Measurements from ENCODE around the gene ARFIP1.

GRCh38 chr4:152824561-152824960 lies 44.8 kb downstream of the ARFIP1 start:
- TF ChIP-seq RFX5 (IDR thresholded peaks at IDR 0.05; ENCODE audit: borderline replicate concordance, low read depth, low read length): no peak
- no peak for TF ChIP-seq RAD21 (IDR thresholded peaks at IDR 0.05 in 1 of 2, conservative IDR thresholded peaks at IDR 0.05 in 1 of 2; ENCODE audit: low read depth in 2 of 2, low read length in 2 of 2)
- TF ChIP-seq CTCF (IDR thresholded peaks at IDR 0.05; ENCODE audit: control extremely low read depth in 1 of 3, insufficient read depth in 1 of 3, low read depth in 1 of 3, low read length in 3 of 3): no peak
- no peak for TF ChIP-seq EZH2 (IDR thresholded peaks at IDR 0.05; ENCODE audit: low read depth, low read length, severe bottlenecking)
- no peak for TF ChIP-seq CEBPB (IDR thresholded peaks at IDR 0.05; ENCODE audit: low read depth, low read length)
- TF ChIP-seq, protein P1, sequence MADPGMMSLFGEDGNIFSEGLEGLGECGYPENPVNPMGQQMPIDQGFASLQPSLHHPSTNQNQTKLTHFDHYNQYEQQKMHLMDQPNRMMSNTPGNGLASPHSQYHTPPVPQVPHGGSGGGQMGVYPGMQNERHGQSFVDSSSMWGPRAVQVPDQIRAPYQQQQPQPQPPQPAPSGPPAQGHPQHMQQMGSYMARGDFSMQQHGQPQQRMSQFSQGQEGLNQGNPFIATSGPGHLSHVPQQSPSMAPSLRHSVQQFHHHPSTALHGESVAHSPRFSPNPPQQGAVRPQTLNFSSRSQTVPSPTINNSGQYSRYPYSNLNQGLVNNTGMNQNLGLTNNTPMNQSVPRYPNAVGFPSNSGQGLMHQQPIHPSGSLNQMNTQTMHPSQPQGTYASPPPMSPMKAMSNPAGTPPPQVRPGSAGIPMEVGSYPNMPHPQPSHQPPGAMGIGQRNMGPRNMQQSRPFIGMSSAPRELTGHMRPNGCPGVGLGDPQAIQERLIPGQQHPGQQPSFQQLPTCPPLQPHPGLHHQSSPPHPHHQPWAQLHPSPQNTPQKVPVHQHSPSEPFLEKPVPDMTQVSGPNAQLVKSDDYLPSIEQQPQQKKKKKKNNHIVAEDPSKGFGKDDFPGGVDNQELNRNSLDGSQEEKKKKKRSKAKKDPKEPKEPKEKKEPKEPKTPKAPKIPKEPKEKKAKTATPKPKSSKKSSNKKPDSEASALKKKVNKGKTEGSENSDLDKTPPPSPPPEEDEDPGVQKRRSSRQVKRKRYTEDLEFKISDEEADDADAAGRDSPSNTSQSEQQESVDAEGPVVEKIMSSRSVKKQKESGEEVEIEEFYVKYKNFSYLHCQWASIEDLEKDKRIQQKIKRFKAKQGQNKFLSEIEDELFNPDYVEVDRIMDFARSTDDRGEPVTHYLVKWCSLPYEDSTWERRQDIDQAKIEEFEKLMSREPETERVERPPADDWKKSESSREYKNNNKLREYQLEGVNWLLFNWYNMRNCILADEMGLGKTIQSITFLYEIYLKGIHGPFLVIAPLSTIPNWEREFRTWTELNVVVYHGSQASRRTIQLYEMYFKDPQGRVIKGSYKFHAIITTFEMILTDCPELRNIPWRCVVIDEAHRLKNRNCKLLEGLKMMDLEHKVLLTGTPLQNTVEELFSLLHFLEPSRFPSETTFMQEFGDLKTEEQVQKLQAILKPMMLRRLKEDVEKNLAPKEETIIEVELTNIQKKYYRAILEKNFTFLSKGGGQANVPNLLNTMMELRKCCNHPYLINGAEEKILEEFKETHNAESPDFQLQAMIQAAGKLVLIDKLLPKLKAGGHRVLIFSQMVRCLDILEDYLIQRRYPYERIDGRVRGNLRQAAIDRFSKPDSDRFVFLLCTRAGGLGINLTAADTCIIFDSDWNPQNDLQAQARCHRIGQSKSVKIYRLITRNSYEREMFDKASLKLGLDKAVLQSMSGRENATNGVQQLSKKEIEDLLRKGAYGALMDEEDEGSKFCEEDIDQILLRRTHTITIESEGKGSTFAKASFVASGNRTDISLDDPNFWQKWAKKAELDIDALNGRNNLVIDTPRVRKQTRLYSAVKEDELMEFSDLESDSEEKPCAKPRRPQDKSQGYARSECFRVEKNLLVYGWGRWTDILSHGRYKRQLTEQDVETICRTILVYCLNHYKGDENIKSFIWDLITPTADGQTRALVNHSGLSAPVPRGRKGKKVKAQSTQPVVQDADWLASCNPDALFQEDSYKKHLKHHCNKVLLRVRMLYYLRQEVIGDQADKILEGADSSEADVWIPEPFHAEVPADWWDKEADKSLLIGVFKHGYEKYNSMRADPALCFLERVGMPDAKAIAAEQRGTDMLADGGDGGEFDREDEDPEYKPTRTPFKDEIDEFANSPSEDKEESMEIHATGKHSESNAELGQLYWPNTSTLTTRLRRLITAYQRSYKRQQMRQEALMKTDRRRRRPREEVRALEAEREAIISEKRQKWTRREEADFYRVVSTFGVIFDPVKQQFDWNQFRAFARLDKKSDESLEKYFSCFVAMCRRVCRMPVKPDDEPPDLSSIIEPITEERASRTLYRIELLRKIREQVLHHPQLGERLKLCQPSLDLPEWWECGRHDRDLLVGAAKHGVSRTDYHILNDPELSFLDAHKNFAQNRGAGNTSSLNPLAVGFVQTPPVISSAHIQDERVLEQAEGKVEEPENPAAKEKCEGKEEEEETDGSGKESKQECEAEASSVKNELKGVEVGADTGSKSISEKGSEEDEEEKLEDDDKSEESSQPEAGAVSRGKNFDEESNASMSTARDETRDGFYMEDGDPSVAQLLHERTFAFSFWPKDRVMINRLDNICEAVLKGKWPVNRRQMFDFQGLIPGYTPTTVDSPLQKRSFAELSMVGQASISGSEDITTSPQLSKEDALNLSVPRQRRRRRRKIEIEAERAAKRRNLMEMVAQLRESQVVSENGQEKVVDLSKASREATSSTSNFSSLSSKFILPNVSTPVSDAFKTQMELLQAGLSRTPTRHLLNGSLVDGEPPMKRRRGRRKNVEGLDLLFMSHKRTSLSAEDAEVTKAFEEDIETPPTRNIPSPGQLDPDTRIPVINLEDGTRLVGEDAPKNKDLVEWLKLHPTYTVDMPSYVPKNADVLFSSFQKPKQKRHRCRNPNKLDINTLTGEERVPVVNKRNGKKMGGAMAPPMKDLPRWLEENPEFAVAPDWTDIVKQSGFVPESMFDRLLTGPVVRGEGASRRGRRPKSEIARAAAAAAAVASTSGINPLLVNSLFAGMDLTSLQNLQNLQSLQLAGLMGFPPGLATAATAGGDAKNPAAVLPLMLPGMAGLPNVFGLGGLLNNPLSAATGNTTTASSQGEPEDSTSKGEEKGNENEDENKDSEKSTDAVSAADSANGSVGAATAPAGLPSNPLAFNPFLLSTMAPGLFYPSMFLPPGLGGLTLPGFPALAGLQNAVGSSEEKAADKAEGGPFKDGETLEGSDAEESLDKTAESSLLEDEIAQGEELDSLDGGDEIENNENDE (IDR thresholded peaks at IDR 0.05; ENCODE audit: insufficient replicate concordance, low read length): no peak
- TF ChIP-seq POLR2AphosphoS5 (IDR thresholded peaks at IDR 0.05; ENCODE audit: low read depth, low read length): no peak
- TF ChIP-seq SP1 (IDR thresholded peaks at IDR 0.05; ENCODE audit: low read depth, low read length): no peak
- TF ChIP-seq, protein P2, sequence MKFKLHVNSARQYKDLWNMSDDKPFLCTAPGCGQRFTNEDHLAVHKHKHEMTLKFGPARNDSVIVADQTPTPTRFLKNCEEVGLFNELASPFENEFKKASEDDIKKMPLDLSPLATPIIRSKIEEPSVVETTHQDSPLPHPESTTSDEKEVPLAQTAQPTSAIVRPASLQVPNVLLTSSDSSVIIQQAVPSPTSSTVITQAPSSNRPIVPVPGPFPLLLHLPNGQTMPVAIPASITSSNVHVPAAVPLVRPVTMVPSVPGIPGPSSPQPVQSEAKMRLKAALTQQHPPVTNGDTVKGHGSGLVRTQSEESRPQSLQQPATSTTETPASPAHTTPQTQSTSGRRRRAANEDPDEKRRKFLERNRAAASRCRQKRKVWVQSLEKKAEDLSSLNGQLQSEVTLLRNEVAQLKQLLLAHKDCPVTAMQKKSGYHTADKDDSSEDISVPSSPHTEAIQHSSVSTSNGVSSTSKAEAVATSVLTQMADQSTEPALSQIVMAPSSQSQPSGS (IDR thresholded peaks at IDR 0.05; ENCODE audit: low read length): no peak
- TF ChIP-seq FOSL1 (IDR thresholded peaks at IDR 0.05; ENCODE audit: insufficient read depth, low read depth, low read length): no peak
- no peak for TF ChIP-seq TAF1 (IDR thresholded peaks at IDR 0.05; ENCODE audit: low read depth, low read length)
- TF ChIP-seq CHD1 (IDR thresholded peaks at IDR 0.05; ENCODE audit: low read depth, low read length): no peak
- no peak for TF ChIP-seq MAFK (IDR thresholded peaks at IDR 0.05; ENCODE audit: low read depth, low read length)
- TF ChIP-seq, protein P3, sequence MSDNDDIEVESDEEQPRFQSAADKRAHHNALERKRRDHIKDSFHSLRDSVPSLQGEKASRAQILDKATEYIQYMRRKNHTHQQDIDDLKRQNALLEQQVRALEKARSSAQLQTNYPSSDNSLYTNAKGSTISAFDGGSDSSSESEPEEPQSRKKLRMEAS (IDR thresholded peaks at IDR 0.05): no peak
